Gastroesophageal sphincter (tissue), 4 donors: Measurements from ENCODE around the gene ZBTB20. TPM values are rescaled to one million over a fixed set of nuclear protein-coding genes. Genes with fewer than 3 reads are reported as not detected.

Experiments
- ATAC-seq: fragments of 150-250 bp; one replicate; pipeline ENCODE4 v1.9.1; 2016; ENCODE audit warnings: mild to moderate bottlenecking, moderate library complexity
- H3K27ac ChIP-seq, 4 donors: fragments of 200-600 bp; sonication (generic) in 3 of 4; 1 replicate in 3 of 4; 2 replicates in 1 of 4; pipeline ENCODE4 v1.5.1; 2016 to 2019
- H3K27me3 ChIP-seq: fragments of 200-600 bp; sonication (generic); one replicate; pipeline ENCODE4 v1.5.1; 2019
- H3K36me3 ChIP-seq, 2 donors: fragments of 200-600 bp; sonication (generic); one replicate each; pipeline ENCODE4 v1.5.1; 2019; ENCODE audit warnings: control low read depth in 1 of 2
- H3K4me1 ChIP-seq, 3 donors: fragments of 200-600 bp; sonication (generic); 1 replicate in 2 of 3; 2 replicates in 1 of 3; pipeline ENCODE4 v1.5.1; 2016 to 2019; ENCODE audit warnings: control low read depth in 2 of 3
- H3K4me3 ChIP-seq, 2 donors: fragments of 200-600 bp; sonication (generic); one replicate each; pipeline ENCODE4 v1.5.1; 2019; ENCODE audit warnings: mild to moderate bottlenecking in 1 of 2, moderate library complexity in 1 of 2
- H3K9me3 ChIP-seq, 3 donors: fragments of 200-600 bp; sonication (generic); one replicate each; pipeline ENCODE4 v1.5.1; 2017 to 2019; ENCODE audit warnings: control low read depth in 2 of 3
- CTCF ChIP-seq, 4 experiments: fragments of 200-600 bp in 2 of 4; fragments of 450-650 bp in 2 of 4; sonication (generic) in 1 of 4; IDR thresholded peaks; one replicate each; pipeline ENCODE4 v1.5.1; 2017 to 2019; ENCODE audit warnings: antibody characterized with exemption in 4 of 4, mild to moderate bottlenecking in 2 of 4, moderate library complexity in 2 of 4
- EP300 ChIP-seq: sonication (generic); formaldehyde crosslinking; IDR thresholded peaks from one replicate; pipeline ENCODE4 v1.6.1; 2017; ENCODE audit warnings: antibody characterized with exemption, mild to moderate bottlenecking
- POLR2A ChIP-seq, 2 donors: fragments of 450-650 bp; IDR thresholded peaks; one replicate each; pipeline ENCODE4 v1.6.1; 2017; ENCODE audit warnings: antibody characterized with exemption in 2 of 2, mild to moderate bottlenecking in 2 of 2, moderate library complexity in 1 of 2
- POLR2AphosphoS5 ChIP-seq: sonication (generic); formaldehyde crosslinking; IDR thresholded peaks from one replicate; pipeline ENCODE4 v1.6.1; 2017; ENCODE audit warnings: antibody characterized with exemption
- WGBS, 2 donors: methylation state at CpG; one replicate each; pipeline ENCODE4 v1.1.5; 2018; ENCODE audit warnings: low coverage in 1 of 2; 5-methylcytosine and 5-hydroxymethylcytosine counted together
- total RNA-seq, 4 donors: library from RNA; depleted of rRNA; stranded (reverse); fragments of >200 nt; gene quantifications; one replicate each; pipeline ENCODE4 v1.1.0, GENCODE V29; 2016

Gene ZBTB20
- total RNA-seq, 4 donors from 2014 or later, result 53.1 to 113 (median 98.4) TPM

- Histone ChIP-seq H3K27me3 (no peaks in the 10 kb centered on the region), H3K27ac (no peak overlapping the region), H3K9me3 (no peaks in the 10 kb centered on the region), H3K4me3 (no peak overlapping the region), H3K4me1 (no peaks in the 10 kb centered on the region), H3K36me3 (no peaks in the 10 kb centered on the region)
- no peak for TF ChIP-seq CTCF (IDR thresholded peaks at IDR 0.05)
- no peak for TF ChIP-seq POLR2A (IDR thresholded peaks at IDR 0.05)
- TF ChIP-seq EP300, result no peak
- no peak for TF ChIP-seq POLR2AphosphoS5
- 40 to 74% methylated on average over 2 to 7 of the region's 13 CpGs for WGBS, 2 donors
- ATAC-seq, result no peak
These were observed 847.7 kb downstream of the ZBTB20 start for GRCh38 chr3:114299421-114299820.

GRCh38 chr3:114295946-114296345 is 851.1 kb downstream of the ZBTB20 start:
- ATAC-seq, result no peak
- Histone ChIP-seq H3K27me3 (no peaks in the 10 kb centered on the region), H3K27ac (no peak overlapping the region), H3K9me3 (no peaks in the 10 kb centered on the region), H3K4me3 (no peak overlapping the region), H3K36me3 (no peaks in the 10 kb centered on the region), H3K4me1 (no peaks in the 10 kb centered on the region)
- 100% methylated on average over 1 of the region's 2 CpGs; no CpG with 5 or more reads in 1 of the 2 donors for WGBS, 2 donors
- TF ChIP-seq POLR2A (IDR thresholded peaks at IDR 0.05), result no peak
- no peak for TF ChIP-seq POLR2AphosphoS5
- TF ChIP-seq CTCF (IDR thresholded peaks at IDR 0.05), result no peak
- no peak for TF ChIP-seq EP300

- no peaks in the 10 kb centered on the region for H3K9me3 ChIP-seq
- no peak overlapping the region for H3K4me3 ChIP-seq
- H3K36me3 ChIP-seq, result no peaks in the 10 kb centered on the region
- WGBS, 2 donors, result 74 to 80% methylated on average over 5 to 6 of the region's 6 CpGs
- H3K27me3 ChIP-seq, result no peaks in the 10 kb centered on the region
- no peak for TF ChIP-seq EP300
- no peak for TF ChIP-seq POLR2AphosphoS5
- no peak for TF ChIP-seq POLR2A (IDR thresholded peaks at IDR 0.05)
- TF ChIP-seq CTCF (IDR thresholded peaks at IDR 0.05), result no peak
- H3K27ac ChIP-seq, result no peak overlapping the region
- no peaks in the 10 kb centered on the region for H3K4me1 ChIP-seq
- ATAC-seq, result no peak
These were observed 852.1 kb downstream of the ZBTB20 start for GRCh38 chr3:114294940-114295480.

- no peaks in the 10 kb centered on the region for H3K9me3 ChIP-seq
- ATAC-seq, result no peak
- H3K27me3 ChIP-seq, result no peaks in the 10 kb centered on the region
- no peak within 1 kb of the TSS for H3K27ac ChIP-seq
- no peaks in the 10 kb centered on the region for H3K4me1 ChIP-seq
- TF ChIP-seq CTCF (IDR thresholded peaks at IDR 0.05), result no peak
- H3K36me3 ChIP-seq, result no peaks in the 10 kb centered on the region
- no peak within 1 kb of the TSS for H3K4me3 ChIP-seq
- 93 to 100% methylated on average over 1 to 4 of the region's 7 CpGs for WGBS, 2 donors
These were observed 853.1 kb downstream of the ZBTB20 start, which contains the start of gene TIGIT for GRCh38 chr3:114293838-114294535. TSS of gene TIGIT (plus strand) at chr3:114294028. CDS start at chr3:114294062, 34 bp downstream.
